Suprapubic skin (tissue), 4 donors: ENCODE results near the gene P2RX6. TPM values are rescaled to one million over a fixed set of nuclear protein-coding genes. Genes with fewer than 3 reads are reported as not detected.

Experiments used
- DNase-seq, 2 donors: peaks; one replicate each; pipeline ENCODE4 v3.0.0-alpha.2; 2019; ENCODE audit warnings: low spot score in 2 of 2
- H3K27ac ChIP-seq: fragments of 200-600 bp; sonication (generic); one replicate; pipeline ENCODE4 v1.5.1; 2019
- H3K27me3 ChIP-seq: fragments of 200-600 bp; sonication (generic); one replicate; pipeline ENCODE4 v1.5.1; 2019
- H3K36me3 ChIP-seq: fragments of 200-600 bp; sonication (generic); one replicate; pipeline ENCODE4 v1.5.1; 2019
- H3K4me1 ChIP-seq: fragments of 200-600 bp; sonication (generic); one replicate; pipeline ENCODE4 v1.5.1; 2019
- H3K4me3 ChIP-seq: fragments of 200-600 bp; sonication (generic); one replicate; pipeline ENCODE4 v1.5.1; 2019; ENCODE audit warnings: mild to moderate bottlenecking
- H3K9me3 ChIP-seq: fragments of 200-600 bp; sonication (generic); one replicate; pipeline ENCODE4 v1.5.1; 2019
- CTCF ChIP-seq, 2 donors: fragments of 200-600 bp in 1 of 2; fragments of 450-650 bp in 1 of 2; sonication (generic) in 1 of 2; IDR thresholded peaks; one replicate each; pipeline ENCODE4 v1.5.1; 2016 to 2019; ENCODE audit warnings: antibody characterized with exemption in 2 of 2, mild to moderate bottlenecking in 1 of 2, moderate library complexity in 1 of 2
- EP300 ChIP-seq: sonication (generic); formaldehyde crosslinking; IDR thresholded peaks from one replicate; pipeline ENCODE4 v1.6.1; 2017; ENCODE audit warnings: antibody characterized with exemption
- POLR2A ChIP-seq, 2 donors: fragments of 450-650 bp; IDR thresholded peaks; one replicate each; pipeline ENCODE4 v1.6.1; 2017; ENCODE audit warnings: antibody characterized with exemption in 2 of 2, mild to moderate bottlenecking in 2 of 2, moderate library complexity in 2 of 2
- POLR2AphosphoS5 ChIP-seq, 3 donors: sonication (generic); formaldehyde crosslinking; IDR thresholded peaks; one replicate each; pipeline ENCODE4 v1.6.1; 2017; ENCODE audit warnings: antibody characterized with exemption in 3 of 3
- WGBS: methylation state at CpG from one replicate; pipeline ENCODE4 v1.1.5; 2018; 5-methylcytosine and 5-hydroxymethylcytosine counted together
- total RNA-seq, 4 donors: library from RNA; depleted of rRNA; stranded (reverse); fragments of >200 nt; gene quantifications; one replicate each; pipeline ENCODE4 v1.1.0, GENCODE V29; 2016

Gene P2RX6
- total RNA-seq, 4 donors from 2014 or later = 0.21 to 3.1 (median 1.0) TPM

GRCh38 chr22:21014202-21014725 is 701 bp upstream of the P2RX6 start:
- Histone ChIP-seq H3K36me3 (no peaks in the 10 kb centered on the region), H3K9me3 (no peaks in the 10 kb centered on the region), H3K27me3 (no peaks in the 10 kb centered on the region), H3K4me1 (peaks cover 23% of the 10 kb centered on the region), H3K4me3 (peak overlapping the region; percentile 50), H3K27ac (no peak overlapping the region)
- peak; percentile 91 to 92 for DNase-seq
- TF ChIP-seq POLR2AphosphoS5 (IDR thresholded peaks at IDR 0.05) = peak in 1 of 3 donors; percentile 27
- no peak for TF ChIP-seq EP300
- WGBS = 0% methylated on average over 33 of the region's 40 CpGs

- Histone ChIP-seq H3K27me3 (no peaks in the 10 kb centered on the region), H3K9me3 (no peaks in the 10 kb centered on the region), H3K36me3 (no peaks in the 10 kb centered on the region), H3K4me1 (peaks cover 23% of the 10 kb centered on the region), H3K27ac (no peak overlapping the region), H3K4me3 (no peak overlapping the region)
- TF ChIP-seq CTCF (IDR thresholded peaks at IDR 0.05) (no peak), POLR2AphosphoS5 (IDR thresholded peaks at IDR 0.05) (no peak), POLR2A (IDR thresholded peaks at IDR 0.05) (no peak), EP300 (no peak)
- WGBS = 58% methylated on average over 6 of the region's 10 CpGs
- DNase-seq = no peak
Observed at GRCh38 chr22:21015466-21016006, 571 bp downstream of the P2RX6 start.

- Histone ChIP-seq H3K27me3 (no peaks in the 10 kb centered on the region), H3K4me3 (no peak overlapping the region), H3K4me1 (peaks cover 23% of the 10 kb centered on the region), H3K36me3 (no peaks in the 10 kb centered on the region), H3K27ac (no peak overlapping the region), H3K9me3 (no peaks in the 10 kb centered on the region)
- TF ChIP-seq POLR2A (IDR thresholded peaks at IDR 0.05) (no peak), POLR2AphosphoS5 (IDR thresholded peaks at IDR 0.05) (no peak), CTCF (IDR thresholded peaks at IDR 0.05) (no peak), EP300 (no peak)
- no peak for DNase-seq
- 85% methylated on average over 13 of the region's 13 CpGs for WGBS
Observed at GRCh38 chr22:21016644-21017420, 1.9 kb downstream of the P2RX6 start.

DNA sequence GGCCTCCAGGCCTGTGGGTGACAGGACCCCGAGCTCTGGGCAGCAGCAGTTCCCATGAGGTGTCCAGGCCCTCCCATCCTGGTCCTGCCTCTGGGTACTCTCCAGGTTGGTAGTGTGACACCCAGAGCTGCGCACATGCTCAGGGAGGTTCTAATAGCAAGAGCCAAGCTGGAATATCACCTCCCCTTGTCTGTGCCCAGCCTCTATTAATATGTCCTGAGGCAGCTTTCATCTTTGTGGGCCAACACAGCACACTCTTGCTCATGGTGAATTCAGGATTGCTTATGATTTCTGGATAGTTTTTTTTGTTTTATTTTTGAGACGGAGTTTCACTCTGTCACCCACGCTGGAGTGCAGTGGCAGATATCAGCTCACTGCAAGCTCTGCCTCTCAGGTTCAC is 3.3 kb downstream of the P2RX6 start:
- Histone ChIP-seq H3K27ac (no peak overlapping the region), H3K36me3 (no peaks in the 10 kb centered on the region), H3K27me3 (no peaks in the 10 kb centered on the region), H3K4me1 (peaks cover 23% of the 10 kb centered on the region), H3K4me3 (no peak overlapping the region), H3K9me3 (no peaks in the 10 kb centered on the region)
- TF ChIP-seq POLR2A (IDR thresholded peaks at IDR 0.05) (no peak), EP300 (no peak), CTCF (IDR thresholded peaks at IDR 0.05) (no peak), POLR2AphosphoS5 (IDR thresholded peaks at IDR 0.05) (no peak)
- DNase-seq = no peak
- WGBS = 99% methylated on average over 4 of the region's 4 CpGs

GRCh38 chr22:21020802-21021429 is 6.0 kb downstream of the P2RX6 start:
- Histone ChIP-seq H3K36me3 (no peaks in the 10 kb centered on the region), H3K9me3 (no peaks in the 10 kb centered on the region), H3K27me3 (no peaks in the 10 kb centered on the region), H3K4me1 (peaks cover 5% of the 10 kb centered on the region), H3K27ac (no peak overlapping the region), H3K4me3 (no peak overlapping the region)
- no peak for DNase-seq
- WGBS = 70% methylated on average over 7 of the region's 7 CpGs
- TF ChIP-seq POLR2A (IDR thresholded peaks at IDR 0.05) (no peak), CTCF (IDR thresholded peaks at IDR 0.05) (no peak), EP300 (no peak), POLR2AphosphoS5 (IDR thresholded peaks at IDR 0.05) (no peak)
